ENCODE data around the gene ASCL2. TPM values are rescaled to one million over a fixed set of nuclear protein-coding genes. Genes with fewer than 3 reads are reported as not detected.

Gene ASCL2
- total RNA-seq, 1 experiment from 2014 or later = not detected

- no peak overlapping the region for H3K4me3 Mint-ChIP-seq (ENCODE audit: unreplicated experiment)
- POLR2A ChIA-PET = no interaction called here
- TF ChIP-seq, protein P1, sequence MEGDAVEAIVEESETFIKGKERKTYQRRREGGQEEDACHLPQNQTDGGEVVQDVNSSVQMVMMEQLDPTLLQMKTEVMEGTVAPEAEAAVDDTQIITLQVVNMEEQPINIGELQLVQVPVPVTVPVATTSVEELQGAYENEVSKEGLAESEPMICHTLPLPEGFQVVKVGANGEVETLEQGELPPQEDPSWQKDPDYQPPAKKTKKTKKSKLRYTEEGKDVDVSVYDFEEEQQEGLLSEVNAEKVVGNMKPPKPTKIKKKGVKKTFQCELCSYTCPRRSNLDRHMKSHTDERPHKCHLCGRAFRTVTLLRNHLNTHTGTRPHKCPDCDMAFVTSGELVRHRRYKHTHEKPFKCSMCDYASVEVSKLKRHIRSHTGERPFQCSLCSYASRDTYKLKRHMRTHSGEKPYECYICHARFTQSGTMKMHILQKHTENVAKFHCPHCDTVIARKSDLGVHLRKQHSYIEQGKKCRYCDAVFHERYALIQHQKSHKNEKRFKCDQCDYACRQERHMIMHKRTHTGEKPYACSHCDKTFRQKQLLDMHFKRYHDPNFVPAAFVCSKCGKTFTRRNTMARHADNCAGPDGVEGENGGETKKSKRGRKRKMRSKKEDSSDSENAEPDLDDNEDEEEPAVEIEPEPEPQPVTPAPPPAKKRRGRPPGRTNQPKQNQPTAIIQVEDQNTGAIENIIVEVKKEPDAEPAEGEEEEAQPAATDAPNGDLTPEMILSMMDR (IDR thresholded peaks at IDR 0.05; ENCODE audit: unreplicated experiment) = no peak
- no peaks in the 10 kb centered on the region for H3K4me1 Mint-ChIP-seq (ENCODE audit: insufficient read depth, unreplicated experiment)
- intact Hi-C loops (cut with micrococcal nuclease) = no loop called here
- no peaks in the 10 kb centered on the region for H3K36me3 Mint-ChIP-seq (ENCODE audit: insufficient read depth, unreplicated experiment)
- no peaks in the 10 kb centered on the region for H3K9me3 Mint-ChIP-seq (ENCODE audit: unreplicated experiment)
- H3K27ac Mint-ChIP-seq (ENCODE audit: low read depth, unreplicated experiment) = no peak overlapping the region
- no peaks in the 10 kb centered on the region for H3K27me3 Mint-ChIP-seq (ENCODE audit: insufficient read depth, unreplicated experiment)
- no TSS peak for BruUV-seq (replicated peaks)
- CTCF ChIA-PET = interaction anchor here (1.2 kb wide), 1 partner anchor 158 kb away, joined by 4 read pairs; no protein-coding TSS in a partner anchor
- no peak for DNase-seq (ENCODE audit: unreplicated experiment)
Observed at GRCh38 chr11:2263071-2263565, 7.3 kb downstream of the ASCL2 start.

DNA sequence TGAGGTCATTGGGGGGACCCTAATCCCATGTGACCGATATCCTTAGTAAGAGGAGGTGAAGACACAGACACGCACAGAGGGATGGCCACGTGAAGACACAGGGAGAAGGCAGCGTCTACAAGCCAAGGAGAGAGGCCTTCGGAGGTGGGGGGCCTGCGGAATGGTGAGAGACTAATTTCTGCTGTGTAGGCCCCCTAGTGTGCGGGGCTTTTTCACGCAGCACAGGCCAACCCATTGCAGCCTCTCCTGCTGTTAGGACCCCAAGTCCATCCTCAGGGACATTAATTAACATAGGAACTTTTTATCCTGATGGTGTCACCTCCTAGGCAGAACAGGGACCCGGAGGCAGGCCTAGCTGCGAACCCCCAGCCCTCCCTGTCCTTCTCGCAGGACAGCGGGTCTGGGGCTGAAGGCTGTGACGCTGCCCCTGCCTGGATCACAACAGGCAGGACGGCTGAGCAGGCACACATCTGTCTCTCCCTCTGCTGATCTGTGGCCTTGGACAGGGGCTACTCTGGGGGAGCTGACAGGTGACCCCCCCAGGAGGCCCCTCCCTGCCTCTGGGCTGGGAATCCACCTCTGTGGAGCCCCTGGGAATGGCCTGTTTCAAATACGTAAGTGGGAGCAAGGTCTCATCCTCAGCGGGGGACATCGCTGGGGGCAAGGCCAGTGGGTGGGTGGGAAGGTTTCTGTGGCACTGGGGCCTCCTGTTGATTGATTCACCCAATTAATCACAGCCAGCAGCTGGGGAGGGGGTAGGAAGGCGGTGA, 7.9 kb downstream of the ASCL2 start:
- TF ChIP-seq, protein P1 (IDR thresholded peaks at IDR 0.05; ENCODE audit: unreplicated experiment) = no peak
- no TSS peak for BruUV-seq (replicated peaks)
- no peaks in the 10 kb centered on the region for H3K36me3 Mint-ChIP-seq (ENCODE audit: insufficient read depth, unreplicated experiment)
- no peak overlapping the region for H3K27ac Mint-ChIP-seq (ENCODE audit: low read depth, unreplicated experiment)
- CTCF ChIA-PET = interaction anchor here (1.2 kb wide), 1 partner anchor 158 kb away, joined by 4 read pairs; no protein-coding TSS in a partner anchor
- no peak for DNase-seq (ENCODE audit: unreplicated experiment)
- intact Hi-C loops (cut with micrococcal nuclease) = no loop called here
- no peaks in the 10 kb centered on the region for H3K4me1 Mint-ChIP-seq (ENCODE audit: insufficient read depth, unreplicated experiment)
- H3K9me3 Mint-ChIP-seq (ENCODE audit: unreplicated experiment) = no peaks in the 10 kb centered on the region
- H3K27me3 Mint-ChIP-seq (ENCODE audit: insufficient read depth, unreplicated experiment) = no peaks in the 10 kb centered on the region
- no peak overlapping the region for H3K4me3 Mint-ChIP-seq (ENCODE audit: unreplicated experiment)
- POLR2A ChIA-PET = no interaction called here

DNA sequence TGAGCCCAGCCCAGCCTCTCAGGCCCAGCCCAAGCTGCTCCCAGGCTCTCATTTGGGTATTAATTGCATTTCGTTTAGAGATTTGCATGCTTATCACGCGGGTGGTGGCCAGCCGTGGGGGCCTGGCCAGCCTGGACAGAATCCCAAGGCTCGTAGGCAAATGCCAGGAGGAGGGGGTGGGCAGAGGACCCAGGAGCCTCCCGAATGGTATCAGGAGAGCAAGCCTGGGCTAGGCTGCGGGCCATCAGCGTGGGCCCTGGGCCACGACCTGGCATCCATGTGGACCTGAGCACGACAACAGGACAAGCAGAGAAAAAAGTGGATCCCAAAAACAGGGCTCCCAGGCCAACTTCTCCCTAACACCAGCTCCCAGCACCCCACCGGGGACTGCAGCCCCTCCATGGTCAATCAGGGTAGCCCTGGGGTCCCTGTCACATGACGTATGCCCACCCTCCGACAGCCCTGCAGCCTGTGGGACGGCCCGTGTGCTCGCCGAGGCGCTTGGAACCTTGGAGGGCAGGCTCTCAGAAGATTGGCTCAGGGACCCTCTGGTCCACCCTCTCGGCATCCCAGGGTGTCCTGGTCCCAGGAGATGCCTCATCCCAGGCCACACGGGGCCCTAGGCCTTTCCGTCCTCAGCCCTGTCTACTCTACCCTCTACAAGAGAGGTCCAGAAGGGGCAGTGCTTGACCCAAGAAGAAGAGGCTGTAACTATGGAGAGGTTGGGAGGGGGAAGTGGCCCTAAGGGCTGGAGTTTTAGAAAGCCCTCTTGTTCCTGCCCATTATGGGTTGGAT, 8.8 kb downstream of the ASCL2 start:
- Mint-ChIP-seq H3K4me1 (ENCODE audit: insufficient read depth, unreplicated experiment) (peaks cover 4% of the 10 kb centered on the region), H3K27me3 (ENCODE audit: insufficient read depth, unreplicated experiment) (no peaks in the 10 kb centered on the region), H3K9me3 (ENCODE audit: unreplicated experiment) (no peaks in the 10 kb centered on the region), H3K27ac (ENCODE audit: low read depth, unreplicated experiment) (no peak overlapping the region), H3K36me3 (ENCODE audit: insufficient read depth, unreplicated experiment) (no peaks in the 10 kb centered on the region), H3K4me3 (ENCODE audit: unreplicated experiment) (no peak overlapping the region)
- TF ChIP-seq, protein P1 (IDR thresholded peaks at IDR 0.05; ENCODE audit: unreplicated experiment) = no peak
- BruUV-seq (replicated peaks) = no TSS peak
- ChIA-PET CTCF (no interaction called here), POLR2A (no interaction called here)
- intact Hi-C loops (cut with micrococcal nuclease) = no loop called here
- DNase-seq (ENCODE audit: unreplicated experiment) = no peak

Measured in MCF 10A (cell line).